NCI-H748 (cell line): ENCODE measurements around the gene NRAS.

Experiments used
- DNase-seq: peaks from one replicate; lab custom pipeline; 2025; ENCODE audit not compliant: unreplicated experiment; lab: John Stamatoyannopoulos, UW

NRAS gene

GRCh38 chr1:114685851-114686250 lies 30.7 kb downstream of the NRAS start:
- DNase-seq, result no peak

- no peak for DNase-seq
Measured at GRCh38 chr1:114677691-114678090, 38.9 kb downstream of the NRAS start.

GRCh38 chr1:114676115-114676514 lies 40.5 kb downstream of the NRAS start:
- no peak for DNase-seq

- no peak for DNase-seq
Measured at GRCh38 chr1:114671939-114672275, 44.7 kb downstream of the NRAS start.

GRCh38 chr1:114671011-114671938 lies 45.3 kb downstream of the NRAS start:
- no peak for DNase-seq

- peak; percentile 78 for DNase-seq
Measured at GRCh38 chr1:114670083-114671010, 46.2 kb downstream of the NRAS start.

GRCh38 chr1:114669562-114670082 lies 46.9 kb downstream of the NRAS start, which contains the start of gene DENND2C:
DENND2C (minus strand) TSS chr1:114670049; CDS start chr1:114625984, 44,065 bp downstream.
- DNase-seq, result no peak

GRCh38 chr1:114668784-114669561 lies 47.6 kb downstream of the NRAS start:
- no peak for DNase-seq

- DNase-seq, result no peak
Measured at GRCh38 chr1:114668373-114668772, 48.2 kb downstream of the NRAS start.

GRCh38 chr1:114666954-114667353 lies 49.6 kb downstream of the NRAS start:
- no peak for DNase-seq

- no peak for DNase-seq
Measured at GRCh38 chr1:114660238-114660637, 56.3 kb downstream of the NRAS start.
